HepG2 (cell line): Measurements from ENCODE around the gene SLC12A2. TPM values are rescaled to one million over a fixed set of nuclear protein-coding genes. Genes with fewer than 3 reads are reported as not detected.
A peak's percentile ranks its signal among the peaks of the same experiment; 100 is the strongest.

ENCODE experiments used
- BRCA1 ChIP-seq: sonication (generic); formaldehyde crosslinking; IDR thresholded peaks from 2 replicates; pipeline ENCODE4 v1.4.0; 2020; ENCODE audit warnings: missing genetic modification reagents
- CC2D1A ChIP-seq: sonication (generic); formaldehyde crosslinking; IDR thresholded peaks from 2 replicates; pipeline ENCODE4 v1.8.1; 2023; ENCODE audit warnings: mild to moderate bottlenecking, missing genetic modification reagents
- CREM ChIP-seq, 2 experiments: sonication (generic) in 1 of 2; formaldehyde crosslinking in 1 of 2; IDR thresholded peaks; 2 replicates each; pipeline versions ENCODE4 v1.4.0 to v1.6.1; 2016 to 2020; ENCODE audit warnings: antibody characterized with exemption in 1 of 2, mild to moderate bottlenecking in 1 of 2, missing genetic modification reagents in 1 of 2
- FOXC1 ChIP-seq: sonication (generic); formaldehyde crosslinking; IDR thresholded peaks from 2 replicates; pipeline ENCODE4 v1.8.0; 2022; ENCODE audit warnings: mild to moderate bottlenecking, missing genetic modification reagents, borderline replicate concordance
- MBD4 ChIP-seq: IDR thresholded peaks from 2 replicates; pipeline ENCODE4 v1.6.1; 2012; ENCODE audit warnings: low read length, inconsistent platforms, borderline replicate concordance
- NBN ChIP-seq: fragments of 450-650 bp; conservative IDR thresholded peaks from 2 replicates; pipeline ENCODE4 v1.6.1; 2017
- PCBP2 ChIP-seq: fragments of 200-400 bp; formaldehyde crosslinking; optimal IDR thresholded peaks from 2 replicates; pipeline ENCODE3; 2018; ENCODE audit warnings: low read length, low read depth; ENCODE audit not compliant: poor library complexity, severe bottlenecking
- POLR2AphosphoS2 ChIP-seq: IDR thresholded peaks from 2 replicates; pipeline ENCODE4 v1.6.1; 2011; ENCODE audit warnings: low read depth, low read length, improper control_type of control experiment
- SALL2 ChIP-seq: sonication (generic); formaldehyde crosslinking; IDR thresholded peaks from 2 replicates; pipeline ENCODE4 v1.8.1; 2023; ENCODE audit warnings: mild to moderate bottlenecking, missing genetic modification reagents, inconsistent platforms
- SETDB1 ChIP-seq: sonication (generic); formaldehyde crosslinking; IDR thresholded peaks from 2 replicates; pipeline ENCODE4 v1.5.1; 2020; ENCODE audit warnings: missing genetic modification reagents, mild to moderate bottlenecking, borderline replicate concordance
- SNAI1 ChIP-seq: sonication (generic); formaldehyde crosslinking; IDR thresholded peaks from 2 replicates; pipeline ENCODE4 v1.5.0; 2020; ENCODE audit warnings: mild to moderate bottlenecking, missing genetic modification reagents, borderline replicate concordance
- SNRNP70 ChIP-seq: fragments of 200-400 bp; formaldehyde crosslinking; IDR thresholded peaks from 2 replicates; pipeline ENCODE4 v1.6.1; 2017; ENCODE audit warnings: mild to moderate bottlenecking, low read depth, low read length, moderate library complexity
- XBP1 ChIP-seq: sonication (generic); formaldehyde crosslinking; IDR thresholded peaks from 2 replicates; pipeline ENCODE4 v1.5.0; 2020; ENCODE audit warnings: missing genetic modification reagents
- ZNF224 ChIP-seq: sonication (generic); formaldehyde crosslinking; IDR thresholded peaks from 2 replicates; pipeline ENCODE4 v1.5.0; 2020; ENCODE audit warnings: mild to moderate bottlenecking, missing genetic modification reagents
- ZNF383 ChIP-seq: sonication (generic); formaldehyde crosslinking; IDR thresholded peaks from 2 replicates; pipeline ENCODE4 v1.4.0; 2020; ENCODE audit warnings: missing genetic modification reagents, mild to moderate bottlenecking, borderline replicate concordance
- ZNF468 ChIP-seq: sonication (generic); formaldehyde crosslinking; IDR thresholded peaks from 2 replicates; pipeline ENCODE4 v1.8.0; 2022; ENCODE audit warnings: mild to moderate bottlenecking, moderate library complexity, missing genetic modification reagents
- ZNF720 ChIP-seq: sonication (generic); formaldehyde crosslinking; IDR thresholded peaks from 2 replicates; pipeline ENCODE4 v1.4.0; 2020; ENCODE audit warnings: missing genetic modification reagents
- polyA plus RNA-seq, 8 experiments: library from polyadenylated mRNA; depleted of rRNA in 3 of 8; stranded (reverse) in 7 of 8; unstranded in 1 of 8; fragments of >200 nt; fragmentation: Illumina TruSeq in 4 of 8; extraction: Trizol in 4 of 8; gene quantifications; 2 replicates each; pipeline versions ENCODE4 v1.2.1 to v1.2.3, GENCODE V29; 2011 to 2016; ENCODE audit warnings: low read depth in 4 of 8, missing spikeins in 1 of 8, mixed read lengths in 1 of 8; ENCODE audit not compliant: insufficient read depth in 1 of 8
- total RNA-seq, 5 experiments: library from RNA; depleted of rRNA; stranded (reverse); fragments of >200 nt; fragmentation: Illumina TruSeq; extraction: Trizol; gene quantifications; 2 replicates each; pipeline ENCODE4 v1.2.3, GENCODE V29; 2016; ENCODE audit warnings: low read depth in 1 of 5
- TF ChIP-seq, protein P1 (sequence below): sonication (generic); formaldehyde crosslinking; IDR thresholded peaks from 2 replicates; pipeline ENCODE4 v1.8.1; 2022; ENCODE audit warnings: low read depth, mild to moderate bottlenecking, missing genetic modification reagents
- TF ChIP-seq, protein P2 (sequence below): sonication (generic); formaldehyde crosslinking; IDR thresholded peaks from 2 replicates; pipeline ENCODE4 v1.5.0; 2020; ENCODE audit warnings: mild to moderate bottlenecking, missing genetic modification reagents, borderline replicate concordance

The SLC12A2 gene
- total and polyA plus RNA-seq, 2 of the 13 experiments (the other 11 are each of a cell fraction or from before 2014, with no cell fraction given), result 4.0 to 9.7 TPM

DNA sequence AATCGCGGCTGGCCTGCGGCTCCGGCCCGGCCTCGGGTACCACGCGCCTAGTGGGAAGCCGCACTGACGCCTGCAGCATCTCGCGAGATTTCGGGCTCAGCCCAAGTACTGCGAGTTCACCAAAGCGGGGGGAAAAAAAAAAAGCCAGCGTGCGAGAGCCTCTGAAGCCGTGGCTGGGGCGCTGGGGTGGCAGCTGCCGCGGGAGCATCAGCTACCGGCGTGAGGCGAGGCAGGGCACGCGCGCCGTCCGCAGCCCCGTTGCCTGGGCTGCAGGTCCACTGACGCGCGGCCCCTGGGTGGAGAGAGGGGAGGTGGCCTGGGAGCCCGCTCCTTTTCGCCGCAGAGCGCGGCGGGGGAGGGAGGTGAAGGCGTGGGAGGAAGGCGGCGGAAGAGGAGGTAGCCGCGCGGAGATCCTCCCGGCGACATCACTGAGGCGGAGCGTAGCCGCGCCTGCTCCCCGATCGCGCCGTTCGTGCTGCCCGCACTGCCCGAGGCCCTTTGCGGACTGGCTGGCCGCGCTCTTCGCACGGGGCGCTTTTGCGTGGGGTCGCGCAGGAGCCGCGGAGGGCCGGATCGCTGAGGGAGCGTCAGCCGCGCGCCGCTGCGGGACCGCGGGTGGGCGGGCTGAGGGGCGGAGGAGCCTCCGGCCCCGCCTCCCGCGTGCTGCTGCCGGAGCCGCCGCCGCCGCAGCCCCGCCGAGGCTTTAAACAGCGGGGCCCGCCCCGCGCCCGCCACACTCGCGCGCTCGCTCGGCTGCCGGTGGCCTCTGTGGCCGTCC is at the start of gene SLC12A2 (continued):
- TF ChIP-seq SETDB1 (no peak), POLR2AphosphoS2 (no peak), BRCA1 (CRISPR knock-in tag) (0 out of 2 replicates have a peak, but pooled peaks have one; percentile 34), ZNF468 (CRISPR knock-in tag) (no peak), CC2D1A (CRISPR knock-in tag) (no peak), ZNF224 (no peak), SNAI1 (CRISPR knock-in tag) (no peak; the same call in 1 of the 2 replicates), ZNF720 (CRISPR knock-in tag) (no peak), CREM (IDR thresholded peaks at IDR 0.05) (no peak), CREM (CRISPR knock-in tag; IDR thresholded peaks at IDR 0.05) (no peak), MBD4 (no peak), XBP1 (no peak), ZNF383 (CRISPR knock-in tag) (no peak), NBN (no peak), FOXC1 (CRISPR knock-in tag) (peak; percentile 42; the same call in 1 of the 2 replicates), SALL2 (CRISPR knock-in tag) (peak; percentile 30; the same call in 1 of the 2 replicates), SNRNP70 (no peak), PCBP2 (no peak)
- TF ChIP-seq, protein P1, sequence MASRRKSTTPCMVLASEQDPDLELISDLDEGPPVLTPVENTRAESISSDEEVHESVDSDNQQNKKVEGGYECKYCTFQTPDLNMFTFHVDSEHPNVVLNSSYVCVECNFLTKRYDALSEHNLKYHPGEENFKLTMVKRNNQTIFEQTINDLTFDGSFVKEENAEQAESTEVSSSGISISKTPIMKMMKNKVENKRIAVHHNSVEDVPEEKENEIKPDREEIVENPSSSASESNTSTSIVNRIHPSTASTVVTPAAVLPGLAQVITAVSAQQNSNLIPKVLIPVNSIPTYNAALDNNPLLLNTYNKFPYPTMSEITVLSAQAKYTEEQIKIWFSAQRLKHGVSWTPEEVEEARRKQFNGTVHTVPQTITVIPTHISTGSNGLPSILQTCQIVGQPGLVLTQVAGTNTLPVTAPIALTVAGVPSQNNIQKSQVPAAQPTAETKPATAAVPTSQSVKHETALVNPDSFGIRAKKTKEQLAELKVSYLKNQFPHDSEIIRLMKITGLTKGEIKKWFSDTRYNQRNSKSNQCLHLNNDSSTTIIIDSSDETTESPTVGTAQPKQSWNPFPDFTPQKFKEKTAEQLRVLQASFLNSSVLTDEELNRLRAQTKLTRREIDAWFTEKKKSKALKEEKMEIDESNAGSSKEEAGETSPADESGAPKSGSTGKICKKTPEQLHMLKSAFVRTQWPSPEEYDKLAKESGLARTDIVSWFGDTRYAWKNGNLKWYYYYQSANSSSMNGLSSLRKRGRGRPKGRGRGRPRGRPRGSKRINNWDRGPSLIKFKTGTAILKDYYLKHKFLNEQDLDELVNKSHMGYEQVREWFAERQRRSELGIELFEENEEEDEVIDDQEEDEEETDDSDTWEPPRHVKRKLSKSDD, result no peak
- TF ChIP-seq, protein P2, sequence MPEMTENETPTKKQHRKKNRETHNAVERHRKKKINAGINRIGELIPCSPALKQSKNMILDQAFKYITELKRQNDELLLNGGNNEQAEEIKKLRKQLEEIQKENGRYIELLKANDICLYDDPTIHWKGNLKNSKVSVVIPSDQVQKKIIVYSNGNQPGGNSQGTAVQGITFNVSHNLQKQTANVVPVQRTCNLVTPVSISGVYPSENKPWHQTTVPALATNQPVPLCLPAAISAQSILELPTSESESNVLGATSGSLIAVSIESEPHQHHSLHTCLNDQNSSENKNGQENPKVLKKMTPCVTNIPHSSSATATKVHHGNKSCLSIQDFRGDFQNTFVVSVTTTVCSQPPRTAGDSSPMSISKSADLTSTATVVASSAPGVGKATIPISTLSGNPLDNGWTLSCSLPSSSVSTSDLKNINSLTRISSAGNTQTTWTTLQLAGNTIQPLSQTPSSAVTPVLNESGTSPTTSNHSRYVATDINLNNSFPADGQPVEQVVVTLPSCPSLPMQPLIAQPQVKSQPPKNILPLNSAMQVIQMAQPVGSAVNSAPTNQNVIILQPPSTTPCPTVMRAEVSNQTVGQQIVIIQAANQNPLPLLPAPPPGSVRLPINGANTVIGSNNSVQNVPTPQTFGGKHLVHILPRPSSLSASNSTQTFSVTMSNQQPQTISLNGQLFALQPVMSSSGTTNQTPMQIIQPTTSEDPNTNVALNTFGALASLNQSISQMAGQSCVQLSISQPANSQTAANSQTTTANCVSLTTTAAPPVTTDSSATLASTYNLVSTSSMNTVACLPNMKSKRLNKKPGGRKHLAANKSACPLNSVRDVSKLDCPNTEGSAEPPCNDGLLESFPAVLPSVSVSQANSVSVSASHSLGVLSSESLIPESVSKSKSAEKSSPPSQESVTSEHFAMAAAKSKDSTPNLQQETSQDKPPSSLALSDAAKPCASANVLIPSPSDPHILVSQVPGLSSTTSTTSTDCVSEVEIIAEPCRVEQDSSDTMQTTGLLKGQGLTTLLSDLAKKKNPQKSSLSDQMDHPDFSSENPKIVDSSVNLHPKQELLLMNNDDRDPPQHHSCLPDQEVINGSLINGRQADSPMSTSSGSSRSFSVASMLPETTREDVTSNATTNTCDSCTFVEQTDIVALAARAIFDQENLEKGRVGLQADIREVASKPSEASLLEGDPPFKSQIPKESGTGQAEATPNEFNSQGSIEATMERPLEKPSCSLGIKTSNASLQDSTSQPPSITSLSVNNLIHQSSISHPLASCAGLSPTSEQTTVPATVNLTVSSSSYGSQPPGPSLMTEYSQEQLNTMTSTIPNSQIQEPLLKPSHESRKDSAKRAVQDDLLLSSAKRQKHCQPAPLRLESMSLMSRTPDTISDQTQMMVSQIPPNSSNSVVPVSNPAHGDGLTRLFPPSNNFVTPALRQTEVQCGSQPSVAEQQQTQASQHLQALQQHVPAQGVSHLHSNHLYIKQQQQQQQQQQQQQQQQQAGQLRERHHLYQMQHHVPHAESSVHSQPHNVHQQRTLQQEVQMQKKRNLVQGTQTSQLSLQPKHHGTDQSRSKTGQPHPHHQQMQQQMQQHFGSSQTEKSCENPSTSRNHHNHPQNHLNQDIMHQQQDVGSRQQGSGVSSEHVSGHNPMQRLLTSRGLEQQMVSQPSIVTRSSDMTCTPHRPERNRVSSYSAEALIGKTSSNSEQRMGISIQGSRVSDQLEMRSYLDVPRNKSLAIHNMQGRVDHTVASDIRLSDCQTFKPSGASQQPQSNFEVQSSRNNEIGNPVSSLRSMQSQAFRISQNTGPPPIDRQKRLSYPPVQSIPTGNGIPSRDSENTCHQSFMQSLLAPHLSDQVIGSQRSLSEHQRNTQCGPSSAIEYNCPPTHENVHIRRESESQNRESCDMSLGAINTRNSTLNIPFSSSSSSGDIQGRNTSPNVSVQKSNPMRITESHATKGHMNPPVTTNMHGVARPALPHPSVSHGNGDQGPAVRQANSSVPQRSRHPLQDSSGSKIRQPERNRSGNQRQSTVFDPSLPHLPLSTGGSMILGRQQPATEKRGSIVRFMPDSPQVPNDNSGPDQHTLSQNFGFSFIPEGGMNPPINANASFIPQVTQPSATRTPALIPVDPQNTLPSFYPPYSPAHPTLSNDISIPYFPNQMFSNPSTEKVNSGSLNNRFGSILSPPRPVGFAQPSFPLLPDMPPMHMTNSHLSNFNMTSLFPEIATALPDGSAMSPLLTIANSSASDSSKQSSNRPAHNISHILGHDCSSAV (CRISPR knock-in tag), result no peak
